H1 (cell line): ENCODE measurements around the gene SCYL1. TPM values are rescaled to one million over a fixed set of nuclear protein-coding genes. Genes with fewer than 3 reads are reported as not detected.

Source experiments
- CTCF ChIA-PET: fragments of 300-600 bp; sonication (Branson Sonifier 250); formaldehyde crosslinking; loops from one replicate; lab custom pipeline; 2021; ENCODE audit not compliant: partially characterized antibody; lab: Charles Lee
- POLR2A ChIA-PET: fragments of 300-600 bp; sonication (Branson Sonifier 250); formaldehyde crosslinking; loops from one replicate; lab custom pipeline; 2021; ENCODE audit warnings: inconsistent platforms; ENCODE audit not compliant: partially characterized antibody; lab: Charles Lee
- DNase-seq, 2 experiments: peaks; one replicate each; pipeline versions ENCODE4 v3.0.0 to v3.0.0-alpha.2; 2010 to 2022; ENCODE audit warnings: low spot score in 2 of 2, low read depth in 1 of 2, mixed read lengths in 1 of 2
- FAIRE-seq: peaks from 2 replicates; lab custom pipeline; 2011; peaks lifted over from hg19 to GRCh38; lab: Jason Lieb, UNC
- H2AFZ ChIP-seq: 2 replicates; pipeline ENCODE4 v1.8.1; 2012; ENCODE audit warnings: low read length, inconsistent platforms
- H2AK5ac ChIP-seq: 2 replicates; pipeline ENCODE4 v1.6.1; 2013; ENCODE audit warnings: low read depth, low read length
- H2BK120ac ChIP-seq: replicated peaks from 2 replicates; pipeline ENCODE3; 2013; ENCODE audit warnings: low read depth, low read length, inconsistent platforms
- H2BK12ac ChIP-seq: 2 replicates; pipeline ENCODE4 v1.6.1; 2013; ENCODE audit warnings: low read depth, low read length
- H2BK15ac ChIP-seq: 2 replicates; pipeline ENCODE4 v1.6.1; 2013; ENCODE audit warnings: low read length
- H2BK20ac ChIP-seq: 2 replicates; pipeline ENCODE4 v1.6.1; 2013; ENCODE audit warnings: low read length
- H2BK5ac ChIP-seq: 2 replicates; pipeline ENCODE4 v1.6.1; 2013; ENCODE audit warnings: low read depth, low read length
- H3K14ac ChIP-seq: 2 replicates; pipeline ENCODE4 v1.6.1; 2013; ENCODE audit warnings: inconsistent platforms; ENCODE audit not compliant: insufficient read length
- H3K18ac ChIP-seq: 2 replicates; pipeline ENCODE4 v1.6.1; 2013; ENCODE audit warnings: low read length; ENCODE audit errors: extremely low read depth
- H3K23ac ChIP-seq: 2 replicates; pipeline ENCODE4 v1.6.1; 2013; ENCODE audit warnings: inconsistent platforms; ENCODE audit not compliant: insufficient read length
- H3K23me2 ChIP-seq: 2 replicates; pipeline ENCODE4 v1.6.1; 2013; ENCODE audit warnings: low read depth, low read length
- H3K27ac ChIP-seq: 2 replicates; pipeline ENCODE4 v1.6.1; 2011; ENCODE audit warnings: low read depth, low read length, inconsistent platforms
- H3K27me3 ChIP-seq, 4 experiments: replicated peaks in 1 of 4; 1 replicate in 1 of 4; 2 replicates in 3 of 4; pipeline versions ENCODE4 v1.6.1 to v1.8.1; 2011 to 2013; ENCODE audit warnings: low read length in 3 of 4, mild to moderate bottlenecking in 3 of 4, inconsistent platforms in 2 of 4, mixed read lengths in 2 of 4, moderate library complexity in 1 of 4; ENCODE audit not compliant: control insufficient read depth in 3 of 4, insufficient read depth in 3 of 4; ENCODE audit errors: extremely low read depth in 1 of 4
- H3K36me3 ChIP-seq, 4 experiments: 2 replicates each; pipeline versions ENCODE4 v1.6.1 to v1.8.1; 2011 to 2013; ENCODE audit warnings: mild to moderate bottlenecking in 4 of 4, low read length in 3 of 4, moderate library complexity in 2 of 4, control low read depth in 1 of 4, inconsistent platforms in 1 of 4; ENCODE audit not compliant: insufficient read depth in 4 of 4, control insufficient read depth in 2 of 4
- H3K4ac ChIP-seq: replicated peaks from 2 replicates; pipeline ENCODE3; 2013; ENCODE audit warnings: low read length, low read depth, mixed read lengths, inconsistent platforms; ENCODE audit not compliant: insufficient read length
- H3K4me1 ChIP-seq, 4 experiments: replicated peaks in 1 of 4; 1 replicate in 1 of 4; 2 replicates in 3 of 4; pipeline versions ENCODE4 v1.6.1 to v1.8.1; 2011 to 2013; ENCODE audit warnings: low read length in 3 of 4, inconsistent platforms in 2 of 4, mixed read lengths in 1 of 4; ENCODE audit not compliant: insufficient read depth in 4 of 4, control insufficient read depth in 3 of 4
- H3K4me2 ChIP-seq, 2 experiments: 2 replicates each; pipeline versions ENCODE4 v1.6.1 to v1.8.1; 2011 to 2013; ENCODE audit warnings: low read depth in 2 of 2, low read length in 2 of 2, control low read depth in 1 of 2, inconsistent platforms in 1 of 2, mild to moderate bottlenecking in 1 of 2; ENCODE audit not compliant: insufficient read depth in 1 of 2
- H3K4me3 ChIP-seq, 4 experiments: fragments of 200-600, 300-600 bp in 1 of 4; sonication (generic), shearing (Covaris generic), sonication (Bioruptor Twin) in 1 of 4; 2 replicates each; pipeline versions ENCODE4 v1.5.1 to v1.8.1; 2011 to 2016; ENCODE audit warnings: low read length in 4 of 4, low read depth in 3 of 4, control low read depth in 2 of 4, inconsistent platforms in 2 of 4, mild to moderate bottlenecking in 2 of 4, mixed read lengths in 1 of 4, moderate library complexity in 1 of 4; ENCODE audit not compliant: insufficient read depth in 2 of 4; ENCODE audit errors: extremely low read depth in 1 of 4
- H3K56ac ChIP-seq: replicated peaks from 2 replicates; pipeline ENCODE3; 2013; ENCODE audit warnings: low read depth, mild to moderate bottlenecking, mixed read lengths, low read length, inconsistent platforms; ENCODE audit not compliant: insufficient read length
- H3K79me1 ChIP-seq: 2 replicates; pipeline ENCODE4 v1.6.1; 2013; ENCODE audit warnings: low read depth, low read length, control low read depth
- H3K79me2 ChIP-seq, 2 experiments: 2 replicates each; pipeline versions ENCODE4 v1.6.1 to v1.8.1; 2012 to 2013; ENCODE audit warnings: low read length in 2 of 2, mild to moderate bottlenecking in 2 of 2, inconsistent platforms in 1 of 2; ENCODE audit not compliant: insufficient read depth in 2 of 2, control insufficient read depth in 1 of 2
- H3K9ac ChIP-seq, 4 experiments: replicated peaks in 1 of 4; 1 replicate in 1 of 4; 2 replicates in 3 of 4; pipeline versions ENCODE4 v1.6.1 to v1.8.1; 2011 to 2013; ENCODE audit warnings: low read depth in 3 of 4, low read length in 3 of 4, control low read depth in 2 of 4, mild to moderate bottlenecking in 2 of 4, moderate library complexity in 2 of 4, inconsistent platforms in 1 of 4; ENCODE audit errors: extremely low read depth in 1 of 4
- H3K9me3 ChIP-seq, 2 experiments: 2 replicates each; pipeline versions ENCODE4 v1.6.1 to v1.8.1; 2012 to 2013; ENCODE audit warnings: mild to moderate bottlenecking in 2 of 2, moderate library complexity in 2 of 2, control low read depth in 1 of 2, inconsistent platforms in 1 of 2, low read depth in 1 of 2, low read length in 1 of 2, mixed read lengths in 1 of 2; ENCODE audit not compliant: insufficient read depth in 2 of 2
- H4K20me1 ChIP-seq, 2 experiments: replicated peaks in 1 of 2; 2 replicates each; pipeline versions ENCODE3 to v1.8.1; 2011 to 2013; ENCODE audit warnings: inconsistent platforms in 2 of 2, low read length in 2 of 2, mild to moderate bottlenecking in 1 of 2; ENCODE audit not compliant: insufficient read depth in 2 of 2, control insufficient read depth in 1 of 2
- H4K5ac ChIP-seq: 2 replicates; pipeline ENCODE4 v1.6.1; 2013; ENCODE audit warnings: low read length, low read depth, mixed read lengths, inconsistent platforms; ENCODE audit not compliant: insufficient read length
- H4K8ac ChIP-seq: 2 replicates; pipeline ENCODE4 v1.8.0; 2013; ENCODE audit warnings: mild to moderate bottlenecking, moderate library complexity, low read length, inconsistent platforms; ENCODE audit not compliant: insufficient read depth; ENCODE audit errors: extremely low read depth
- H4K91ac ChIP-seq: replicated peaks from 2 replicates; pipeline ENCODE3; 2013; ENCODE audit warnings: low read length, mixed read lengths, inconsistent platforms; ENCODE audit not compliant: insufficient read length
- EZH2 ChIP-seq: fragments of 200-600 bp; sonication (generic); IDR thresholded peaks from 2 replicates; pipeline ENCODE4 v1.7.1; 2012; ENCODE audit warnings: low read depth, mild to moderate bottlenecking, moderate library complexity, low read length, inconsistent platforms; ENCODE audit not compliant: severe bottlenecking
- FOSL1 ChIP-seq: IDR thresholded peaks from 2 replicates; pipeline ENCODE4 v1.6.1; 2011; ENCODE audit warnings: mild to moderate bottlenecking, low read depth, low read length, moderate library complexity; ENCODE audit not compliant: insufficient read depth
- HDAC2 ChIP-seq, 2 experiments: fragments of 300-600 bp in 1 of 2; sonication (generic) in 1 of 2; IDR thresholded peaks; 2 replicates each; pipeline ENCODE4 v1.6.1; 2011 to 2012; ENCODE audit warnings: low read depth in 2 of 2, low read length in 2 of 2, mild to moderate bottlenecking in 2 of 2, moderate library complexity in 2 of 2, borderline replicate concordance in 1 of 2, inconsistent platforms in 1 of 2
- JUND ChIP-seq: IDR thresholded peaks from 2 replicates; pipeline ENCODE4 v1.6.1; 2011; ENCODE audit warnings: mild to moderate bottlenecking, improper control_type of control experiment, low read length
- POU5F1 ChIP-seq: IDR thresholded peaks from 2 replicates; pipeline ENCODE4 v1.6.1; 2011; ENCODE audit warnings: low read depth, mild to moderate bottlenecking, low read length, moderate library complexity
- RNF2 ChIP-seq: fragments of 200-900, 300-1000 bp; sonication (generic); IDR thresholded peaks from 2 replicates; pipeline ENCODE4 v1.7.1; 2016; ENCODE audit warnings: borderline replicate concordance, low read depth, mild to moderate bottlenecking, antibody characterized with exemption, low read length; ENCODE audit not compliant: poor library complexity, severe bottlenecking; ENCODE audit errors: missing control alignments
- RXRA ChIP-seq: IDR thresholded peaks from 2 replicates; pipeline ENCODE4 v1.6.1; 2011; ENCODE audit warnings: low read depth, mild to moderate bottlenecking, low read length, moderate library complexity; ENCODE audit not compliant: insufficient read depth
- TAF7 ChIP-seq: optimal IDR thresholded peaks from 2 replicates; pipeline ENCODE3; 2011; ENCODE audit warnings: low read depth, mild to moderate bottlenecking, inconsistent platforms, low read length, moderate library complexity, borderline replicate concordance
- ZNF274 ChIP-seq: IDR thresholded peaks from 2 replicates; pipeline ENCODE4 v1.7.0; 2012; ENCODE audit warnings: low read length, borderline replicate concordance; ENCODE audit errors: extremely low read depth
- WGBS, 2 experiments: shearing (Covaris generic) in 1 of 2; methylation state at CpG; one replicate each; pipeline versions ENCODE4 v1.1.6 to v1.1.7; 2013 to 2015; ENCODE audit warnings: low lambda C conversion rate in 2 of 2, mixed read lengths in 2 of 2, inconsistent platforms in 1 of 2, low coverage in 1 of 2, missing lambda C conversion rate in 1 of 2; ENCODE audit not compliant: insufficient replicate concordance in 2 of 2, insufficient coverage in 1 of 2, insufficient read length in 1 of 2; ENCODE audit errors: extremely low coverage in 1 of 2, missing lambda C conversion rate in 1 of 2; 5-methylcytosine and 5-hydroxymethylcytosine counted together
- polyA plus RNA-seq, 7 experiments: library from polyadenylated mRNA; depleted of rRNA in 3 of 7; stranded (reverse) in 5 of 7; unstranded in 2 of 7; fragments of >200 nt in 5 of 7; fragments of 200-250 nt in 2 of 7; gene quantifications; 1 replicate in 5 of 7; 2 replicates in 1 of 7; 4 replicates in 1 of 7; pipeline versions ENCODE4 v1.2.1 to v1.2.3, GENCODE V29; 2011 to 2013; ENCODE audit warnings: missing spikeins in 2 of 7, mixed read lengths in 2 of 7
- total RNA-seq: library from RNA; stranded (reverse); fragmentation: NEBNext Ultra II Directional; extraction: Animal tissue kit (Norgen Biotek cat#: 25700); gene quantifications from 2 replicates; pipeline ENCODE4 v1.2.1, GENCODE V29; 2021
- TF ChIP-seq, protein P1 (sequence below), 3 experiments: IDR thresholded peaks; 1 replicate in 2 of 3; 2 replicates in 1 of 3; pipeline versions ENCODE4 v1.5.1 to v1.6.1; 2011; ENCODE audit warnings: low read length in 3 of 3, mild to moderate bottlenecking in 3 of 3, inconsistent platforms in 2 of 3, low read depth in 1 of 3, moderate library complexity in 1 of 3; ENCODE audit not compliant: insufficient read depth in 1 of 3; ENCODE audit errors: control extremely low read depth in 1 of 3

SCYL1 gene
- total and polyA plus RNA-seq, 2 of the 8 experiments (the other 6 are each of a cell fraction or from before 2014, with no cell fraction given): 59.8 to 77.7 TPM

DNA sequence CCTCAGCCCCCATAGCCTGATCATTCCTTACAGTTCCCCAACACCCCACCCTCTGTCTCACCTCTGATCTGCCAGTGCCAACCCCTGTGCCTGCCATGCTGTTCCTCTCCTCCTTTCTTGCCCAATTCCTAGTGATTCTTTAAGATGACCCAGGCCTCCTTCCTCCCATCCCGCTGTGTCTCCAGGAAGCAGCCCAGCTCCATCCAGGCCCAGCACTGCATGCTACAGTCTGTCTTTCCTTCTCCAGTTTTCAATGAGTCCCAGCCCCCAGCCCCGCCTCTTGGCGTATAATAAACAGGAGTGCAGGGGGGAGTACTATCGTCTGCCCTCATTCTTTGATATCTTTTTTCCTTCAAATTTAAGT is 21.0 kb downstream of the SCYL1 start:
- Histone ChIP-seq H3K23me2 (peaks cover 7% of the 10 kb centered on the region; the same call in 1 of the 2 replicates), H3K4me2 (peak overlapping the region; percentile 84 to 93), H3K14ac (no peak overlapping the region), H3K27me3 (peaks cover 4 to 46% (median 35%) of the 10 kb centered on the region in 4 experiments), H3K9ac (no peak overlapping the region), H2BK15ac (no peak overlapping the region), H4K5ac (no peak overlapping the region), H3K23ac (no peak overlapping the region), H2BK12ac (no peak overlapping the region), H3K18ac (no peak overlapping the region), H2AK5ac (no peak overlapping the region), H4K20me1 (peaks cover 0 to 7% of the 10 kb centered on the region in 2 experiments), H3K4me3 (peak overlapping the region; percentile 28 to 68 (median 50); a peak in 6 of 8 replicates), H3K56ac (no peak overlapping the region), H3K9me3 (no peaks in the 10 kb centered on the region), H2AFZ (no peak overlapping the region), H3K79me2 (no peaks in the 10 kb centered on the region), H2BK20ac (no peak overlapping the region), H3K4ac (no peak overlapping the region), H4K8ac (no peak overlapping the region), H4K91ac (no peak overlapping the region), H3K27ac (no peak overlapping the region), H2BK5ac (no peak overlapping the region), H2BK120ac (no peak overlapping the region), H3K36me3 (no peaks in the 10 kb centered on the region), H3K79me1 (no peaks in the 10 kb centered on the region), H3K4me1 (peaks cover 0 to 4% (median 3%) of the 10 kb centered on the region in 4 experiments; a peak in 3 of 7 replicates)
- 34% methylated on average over 4 of the region's 4 CpGs; no CpG with 5 or more reads in 1 of the 2 experiments for WGBS, 2 experiments
- POLR2A ChIA-PET: interaction anchor here (1.2 to 1.5 kb wide), 4 partner anchors 11 to 46 kb away, joined by 3 to 5 read pairs (median 4); no protein-coding TSS in a partner anchor
- CTCF ChIA-PET: interaction anchor here (0.6 to 10.5 kb wide), 7 partner anchors 8 to 215 kb away, joined by 3 to 284 read pairs (median 5); partner anchors contain the start of genes FAM89B, LTBP3 and ZNRD2
- DNase-seq (no peak), FAIRE-seq (no peak)
- TF ChIP-seq, protein P1, sequence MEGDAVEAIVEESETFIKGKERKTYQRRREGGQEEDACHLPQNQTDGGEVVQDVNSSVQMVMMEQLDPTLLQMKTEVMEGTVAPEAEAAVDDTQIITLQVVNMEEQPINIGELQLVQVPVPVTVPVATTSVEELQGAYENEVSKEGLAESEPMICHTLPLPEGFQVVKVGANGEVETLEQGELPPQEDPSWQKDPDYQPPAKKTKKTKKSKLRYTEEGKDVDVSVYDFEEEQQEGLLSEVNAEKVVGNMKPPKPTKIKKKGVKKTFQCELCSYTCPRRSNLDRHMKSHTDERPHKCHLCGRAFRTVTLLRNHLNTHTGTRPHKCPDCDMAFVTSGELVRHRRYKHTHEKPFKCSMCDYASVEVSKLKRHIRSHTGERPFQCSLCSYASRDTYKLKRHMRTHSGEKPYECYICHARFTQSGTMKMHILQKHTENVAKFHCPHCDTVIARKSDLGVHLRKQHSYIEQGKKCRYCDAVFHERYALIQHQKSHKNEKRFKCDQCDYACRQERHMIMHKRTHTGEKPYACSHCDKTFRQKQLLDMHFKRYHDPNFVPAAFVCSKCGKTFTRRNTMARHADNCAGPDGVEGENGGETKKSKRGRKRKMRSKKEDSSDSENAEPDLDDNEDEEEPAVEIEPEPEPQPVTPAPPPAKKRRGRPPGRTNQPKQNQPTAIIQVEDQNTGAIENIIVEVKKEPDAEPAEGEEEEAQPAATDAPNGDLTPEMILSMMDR (IDR thresholded peaks at IDR 0.05; ENCODE audit: control extremely low read depth in 1 of 3, insufficient read depth in 1 of 3, low read depth in 1 of 3, low read length in 3 of 3): no peak
- TF ChIP-seq RNF2 (no peak), HDAC2 (IDR thresholded peaks at IDR 0.05; ENCODE audit: borderline replicate concordance in 1 of 2, low read depth in 2 of 2, low read length in 2 of 2) (no peak), RXRA (no peak), TAF7 (no peak), ZNF274 (no peak), EZH2 (no peak), JUND (no peak), POU5F1 (no peak), FOSL1 (no peak)
